GM12878 (cell line): ENCODE measurements around the gene ANKRD31. TPM values are rescaled to one million over a fixed set of nuclear protein-coding genes. Genes with fewer than 3 reads are reported as not detected.

ENCODE experiments used
- ATAC-seq: fragments of 200-7000 bp; cut with Tn5 transposase; 3 replicates; pipeline ENCODE4 v1.9.1; 2020; ENCODE audit warnings: mild to moderate bottlenecking, moderate library complexity
- BruUV-seq: library from RNA; stranded (reverse); fragments of 400-500 nt; replicated peaks from 2 replicates; lab custom pipeline; 2021; lab: Mats Ljungman, UMichigan
- CTCF ChIA-PET: fragments of 300-600 bp; sonication (Branson Sonifier 250); formaldehyde crosslinking; extraction: SDS; loops from one replicate; lab custom pipeline; 2021; ENCODE audit warnings: inconsistent platforms; lab: Yijun Ruan, JAX
- POLR2A ChIA-PET: fragments of 350-600 bp; formaldehyde crosslinking; extraction: SDS; loops from one replicate; lab custom pipeline; 2021; ENCODE audit warnings: inconsistent platforms; lab: Charles Lee
- RAD21 ChIA-PET: fragments of 300-600 bp; sonication (Branson Sonifier 250); formaldehyde crosslinking; loops from one replicate; lab custom pipeline; 2023; ENCODE audit warnings: antibody characterized with exemption; ENCODE audit not compliant: unreplicated experiment; lab: Charles Lee
- SMC1A ChIA-PET: fragments of 300-600 bp; sonication (Branson Sonifier 250); formaldehyde crosslinking; loops from one replicate; lab custom pipeline; 2023; ENCODE audit not compliant: unreplicated experiment, uncharacterized antibody; lab: Charles Lee
- DNase-seq: peaks from one replicate; pipeline ENCODE4 v3.0.0-alpha.2; 2011; ENCODE audit warnings: low read depth, low spot score
- FAIRE-seq: peaks from 3 replicates; lab custom pipeline; 2011; peaks lifted over from hg19 to GRCh38; lab: Jason Lieb, UNC
- H2AFZ ChIP-seq: 2 replicates; pipeline ENCODE4 v1.6.0; 2011; ENCODE audit warnings: low read depth, low read length, control low read depth; ENCODE audit not compliant: control insufficient read depth
- H3K27ac ChIP-seq: 2 replicates; pipeline ENCODE4 v1.5.1; 2011; ENCODE audit warnings: control low read depth; ENCODE audit not compliant: control insufficient read depth, insufficient read depth
- H3K27me3 ChIP-seq, 2 experiments: replicated peaks in 1 of 2; 2 replicates each; pipeline versions ENCODE4 v1.6.0 to v1.6.1; 2011; ENCODE audit warnings: low read length in 1 of 2; ENCODE audit not compliant: control insufficient read depth in 2 of 2, insufficient read depth in 2 of 2
- H3K36me3 ChIP-seq, 2 experiments: 2 replicates each; pipeline ENCODE4 v1.5.1; 2011; ENCODE audit warnings: low read length in 1 of 2; ENCODE audit not compliant: control insufficient read depth in 2 of 2, insufficient read depth in 2 of 2
- H3K4me1 ChIP-seq: 2 replicates; pipeline ENCODE4 v1.6.1; 2011; ENCODE audit warnings: mild to moderate bottlenecking, low read length, moderate library complexity, mixed read lengths; ENCODE audit not compliant: control insufficient read depth, insufficient read depth
- H3K4me2 ChIP-seq: 2 replicates; pipeline ENCODE4 v1.6.0; 2011; ENCODE audit warnings: control low read depth; ENCODE audit not compliant: control insufficient read depth, insufficient read depth
- H3K4me3 ChIP-seq: fragments of 200-600 bp; sonication (generic); 2 replicates; pipeline ENCODE4 v1.5.1; 2016
- H3K79me2 ChIP-seq: 2 replicates; pipeline ENCODE4 v1.6.0; 2011; ENCODE audit warnings: low read length; ENCODE audit not compliant: control insufficient read depth, insufficient read depth
- H3K9ac ChIP-seq: 2 replicates; pipeline ENCODE4 v1.8.0; 2011; ENCODE audit warnings: low read length, control low read depth, mixed read lengths; ENCODE audit not compliant: control insufficient read depth, insufficient read depth
- H3K9me3 ChIP-seq: replicated peaks from 3 replicates; pipeline ENCODE4 v1.5.1; 2011; ENCODE audit warnings: mild to moderate bottlenecking, low read length; ENCODE audit not compliant: control insufficient read depth, insufficient read depth
- H4K20me1 ChIP-seq: 2 replicates; pipeline ENCODE4 v1.6.0; 2011; ENCODE audit not compliant: control insufficient read depth, insufficient read depth
- RAD21 ChIP-seq: IDR thresholded peaks from 2 replicates; pipeline ENCODE4 v1.6.1; 2011; ENCODE audit warnings: mild to moderate bottlenecking, low read depth, low read length, moderate library complexity; ENCODE audit not compliant: insufficient read depth
- ZNF384 ChIP-seq: IDR thresholded peaks from 2 replicates; pipeline ENCODE4 v1.6.1; 2012; ENCODE audit warnings: low read depth, mild to moderate bottlenecking, low read length, improper control_type of control experiment, borderline replicate concordance
- WGBS: methylation state at CpG from one replicate; pipeline ENCODE4 v1.1.6; 2016; ENCODE audit warnings: low lambda C conversion rate; ENCODE audit not compliant: insufficient replicate concordance, insufficient coverage; ENCODE audit errors: missing lambda C conversion rate; 5-methylcytosine and 5-hydroxymethylcytosine counted together
- in situ Hi-C: fragments of 300-500 bp; cut with MboI; formaldehyde crosslinking; loops from 9 replicates; pipeline ENCODE4 v1.14.3; 2018; ENCODE audit warnings: mixed read lengths
- intact Hi-C: fragments of 100-400 bp; cut with micrococcal nuclease; formaldehyde crosslinking; loops from one replicate; pipeline ENCODE4 v1.14.2; 2022; ENCODE audit not compliant: unreplicated experiment
- polyA plus RNA-seq, 11 experiments: library from polyadenylated mRNA; depleted of rRNA in 4 of 11; unstranded in 6 of 11; stranded (reverse) in 5 of 11; fragments of >200 nt; fragmentation: Nextera tagmentation in 4 of 11; fragmentation: Illumina TruSeq in 1 of 11; extraction: Ambion mirVana in 4 of 11; extraction: Trizol in 1 of 11; gene quantifications; 1 replicate in 1 of 11; 2 replicates in 10 of 11; pipeline versions ENCODE4 v1.2.1 to v1.2.3, GENCODE V29; 2011 to 2016; ENCODE audit warnings: inconsistent platforms in 2 of 11, missing spikeins in 2 of 11, low read depth in 1 of 11
- total RNA-seq, 4 experiments: library from RNA; depleted of rRNA in 3 of 4; stranded (reverse); fragments of >200 nt in 3 of 4; fragmentation: Illumina TruSeq in 1 of 4; extraction: Trizol in 1 of 4; gene quantifications; 2 replicates each; pipeline versions ENCODE4 v1.2.1 to v1.2.3, GENCODE V29; 2013 to 2021
- TF ChIP-seq, protein P1 (sequence below), 3 experiments: IDR thresholded peaks in 2 of 3; conservative IDR thresholded peaks in 1 of 3; 2 replicates each; pipeline ENCODE4 v1.5.1; 2011; ENCODE audit warnings: low read depth in 3 of 3, low read length in 3 of 3, mild to moderate bottlenecking in 3 of 3, control low read depth in 2 of 3, moderate library complexity in 2 of 3, inconsistent platforms in 1 of 3, mixed read lengths in 1 of 3; ENCODE audit not compliant: control insufficient read depth in 2 of 3, insufficient read depth in 1 of 3; ENCODE audit errors: extremely low read depth in 1 of 3
- TF ChIP-seq, protein P2 (sequence below): fragments of 450-650 bp; IDR thresholded peaks from 2 replicates; pipeline ENCODE4 v1.6.1; 2018; ENCODE audit warnings: mild to moderate bottlenecking, low read depth, moderate library complexity; ENCODE audit not compliant: partially characterized antibody

The ANKRD31 gene
- total and polyA plus RNA-seq, 10 of the 15 experiments (the other 5 are each of a cell fraction or from before 2014, with no cell fraction given) = under 0.01 to 0.10 (median 0.04) TPM; not detected in 3

DNA sequence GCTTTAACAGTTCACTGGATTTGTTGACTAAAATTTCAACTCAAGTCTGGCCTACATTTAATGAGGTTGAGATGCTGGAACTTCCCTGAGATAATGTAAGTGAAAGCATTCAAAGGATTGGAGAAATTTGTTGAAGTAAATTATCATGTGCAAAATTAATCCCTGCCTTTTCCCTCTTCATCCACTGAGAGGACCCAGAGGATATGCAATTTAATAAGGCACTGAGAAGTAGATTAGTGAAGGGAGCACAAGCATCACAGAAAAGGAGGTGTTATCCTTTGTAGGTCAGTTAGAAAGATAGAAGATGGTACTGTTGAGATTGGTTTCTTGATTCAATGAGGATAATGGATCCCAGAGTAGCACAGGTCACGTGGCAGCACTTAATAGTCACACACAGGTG is 42.6 kb upstream of the ANKRD31 start:
- no TSS peak for BruUV-seq
- 0% methylated on average over 1 of the region's 1 CpG for WGBS
- no peak for ATAC-seq
- Histone ChIP-seq H3K9me3 (no peaks in the 10 kb centered on the region), H3K27me3 (no peaks in the 10 kb centered on the region; a peak in 1 of 4 replicates), H4K20me1 (no peaks in the 10 kb centered on the region), H3K79me2 (no peaks in the 10 kb centered on the region), H3K36me3 (no peaks in the 10 kb centered on the region), H3K9ac (no peak overlapping the region), H3K4me2 (no peak overlapping the region), H3K27ac (no peak overlapping the region), H3K4me3 (no peak overlapping the region), H2AFZ (no peak overlapping the region), H3K4me1 (no peaks in the 10 kb centered on the region)
- POLR2A ChIA-PET = no interaction called here
- RAD21 ChIA-PET = no interaction called here
- no peak for DNase-seq
- CTCF ChIA-PET = no interaction called here
- TF ChIP-seq, protein P1, sequence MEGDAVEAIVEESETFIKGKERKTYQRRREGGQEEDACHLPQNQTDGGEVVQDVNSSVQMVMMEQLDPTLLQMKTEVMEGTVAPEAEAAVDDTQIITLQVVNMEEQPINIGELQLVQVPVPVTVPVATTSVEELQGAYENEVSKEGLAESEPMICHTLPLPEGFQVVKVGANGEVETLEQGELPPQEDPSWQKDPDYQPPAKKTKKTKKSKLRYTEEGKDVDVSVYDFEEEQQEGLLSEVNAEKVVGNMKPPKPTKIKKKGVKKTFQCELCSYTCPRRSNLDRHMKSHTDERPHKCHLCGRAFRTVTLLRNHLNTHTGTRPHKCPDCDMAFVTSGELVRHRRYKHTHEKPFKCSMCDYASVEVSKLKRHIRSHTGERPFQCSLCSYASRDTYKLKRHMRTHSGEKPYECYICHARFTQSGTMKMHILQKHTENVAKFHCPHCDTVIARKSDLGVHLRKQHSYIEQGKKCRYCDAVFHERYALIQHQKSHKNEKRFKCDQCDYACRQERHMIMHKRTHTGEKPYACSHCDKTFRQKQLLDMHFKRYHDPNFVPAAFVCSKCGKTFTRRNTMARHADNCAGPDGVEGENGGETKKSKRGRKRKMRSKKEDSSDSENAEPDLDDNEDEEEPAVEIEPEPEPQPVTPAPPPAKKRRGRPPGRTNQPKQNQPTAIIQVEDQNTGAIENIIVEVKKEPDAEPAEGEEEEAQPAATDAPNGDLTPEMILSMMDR (IDR thresholded peaks at IDR 0.05 in 2 of 3, conservative IDR thresholded peaks at IDR 0.05 in 1 of 3; ENCODE audit: control insufficient read depth in 2 of 3, extremely low read depth in 1 of 3, insufficient read depth in 1 of 3, low read depth in 3 of 3, low read length in 3 of 3) = peak in 1 of 3 experiments; percentile 12; a peak in 1 of 6 replicates
- peak; percentile 16; the same call in 1 of the 2 replicates for TF ChIP-seq RAD21
- no peak for TF ChIP-seq ZNF384
- TF ChIP-seq, protein P2, sequence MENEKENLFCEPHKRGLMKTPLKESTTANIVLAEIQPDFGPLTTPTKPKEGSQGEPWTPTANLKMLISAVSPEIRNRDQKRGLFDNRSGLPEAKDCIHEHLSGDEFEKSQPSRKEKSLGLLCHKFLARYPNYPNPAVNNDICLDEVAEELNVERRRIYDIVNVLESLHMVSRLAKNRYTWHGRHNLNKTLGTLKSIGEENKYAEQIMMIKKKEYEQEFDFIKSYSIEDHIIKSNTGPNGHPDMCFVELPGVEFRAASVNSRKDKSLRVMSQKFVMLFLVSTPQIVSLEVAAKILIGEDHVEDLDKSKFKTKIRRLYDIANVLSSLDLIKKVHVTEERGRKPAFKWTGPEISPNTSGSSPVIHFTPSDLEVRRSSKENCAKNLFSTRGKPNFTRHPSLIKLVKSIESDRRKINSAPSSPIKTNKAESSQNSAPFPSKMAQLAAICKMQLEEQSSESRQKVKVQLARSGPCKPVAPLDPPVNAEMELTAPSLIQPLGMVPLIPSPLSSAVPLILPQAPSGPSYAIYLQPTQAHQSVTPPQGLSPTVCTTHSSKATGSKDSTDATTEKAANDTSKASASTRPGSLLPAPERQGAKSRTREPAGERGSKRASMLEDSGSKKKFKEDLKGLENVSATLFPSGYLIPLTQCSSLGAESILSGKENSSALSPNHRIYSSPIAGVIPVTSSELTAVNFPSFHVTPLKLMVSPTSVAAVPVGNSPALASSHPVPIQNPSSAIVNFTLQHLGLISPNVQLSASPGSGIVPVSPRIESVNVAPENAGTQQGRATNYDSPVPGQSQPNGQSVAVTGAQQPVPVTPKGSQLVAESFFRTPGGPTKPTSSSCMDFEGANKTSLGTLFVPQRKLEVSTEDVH = no peak
- no peak for FAIRE-seq
- in situ Hi-C loops = no loop called here
- intact Hi-C loops = no loop called here
- SMC1A ChIA-PET = interaction anchor here (0.9 kb wide), 1 partner anchor 16 kb away, joined by 3 read pairs; no protein-coding TSS in a partner anchor
